Stimulated activated CD4-positive, alpha-beta T cell treated with anti-CD3 and anti-CD28 coated beads, Interleukin-2, amount 100 ng/mL, for 4 hours (primary cell): ENCODE results near the gene GPM6B.

ENCODE experiments used
- DNase-seq: peaks from one replicate; pipeline ENCODE4 v3.0.0-alpha.2; 2020; ENCODE audit warnings: low read depth

Gene GPM6B

GRCh38 chrX:13724878-13725277 lies 92.0 kb downstream of the GPM6B start:
- DNase-seq: peak; percentile 12

DNA sequence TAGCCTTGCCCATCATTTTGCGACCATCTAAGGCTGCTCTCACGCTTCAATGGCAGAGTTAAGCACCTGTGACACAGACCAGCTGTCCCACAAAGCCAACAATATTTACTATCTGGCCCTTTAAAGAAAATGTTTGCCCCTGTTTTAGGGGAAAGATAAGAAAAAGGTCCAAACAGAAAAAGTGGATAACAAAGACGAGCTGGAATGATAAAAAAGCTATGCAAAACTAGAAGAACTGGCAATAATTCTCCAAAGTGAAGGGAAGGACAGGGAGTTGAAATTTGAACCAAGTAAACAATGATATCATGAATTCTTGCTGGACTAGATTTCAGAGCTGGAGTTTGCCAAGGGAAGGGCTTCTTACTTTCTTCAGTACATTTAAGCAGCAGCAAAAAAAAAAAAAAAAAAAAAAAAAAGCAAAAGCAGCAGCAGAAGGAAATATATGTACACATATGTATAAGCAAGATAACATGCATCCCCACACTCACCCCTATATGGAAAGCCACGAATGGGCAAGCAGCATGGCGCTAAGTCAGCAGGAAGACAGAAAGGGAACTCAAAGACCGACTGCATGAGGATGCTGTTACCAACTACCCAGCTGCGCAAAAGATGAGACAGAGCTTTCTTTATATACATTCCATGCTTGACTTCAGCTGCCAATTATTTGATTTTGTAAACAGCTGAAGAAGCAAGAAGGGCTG lies 94.9 kb downstream of the GPM6B start:
- DNase-seq: no peak

- DNase-seq: no peak
These were observed 95.5 kb downstream of the GPM6B start for GRCh38 chrX:13721371-13721770.
